DOHH2 (cell line): Measurements from ENCODE around the gene PRELID1.
"Not testable (repeated sequence)": the region's sequence is repeated elsewhere in the genome, so short reads cannot be mapped to it uniquely, and the experiment has no call there.

Experiments used
- H3F3A ChIP-seq: fragments of 200-600 bp; sonication (generic), shearing (Covaris generic); 2 replicates; pipeline ENCODE4 v1.6.0; 2016; ENCODE audit warnings: antibody characterized with exemption, mild to moderate bottlenecking; ENCODE audit not compliant: control insufficient read depth, insufficient read depth
- H3K27ac ChIP-seq: fragments of 200-600 bp; sonication (generic); 2 replicates; pipeline ENCODE4 v1.5.1; 2014; ENCODE audit warnings: low read depth, mild to moderate bottlenecking, low read length, moderate library complexity
- H3K27me3 ChIP-seq: fragments of 200-600 bp; sonication (generic); 2 replicates; pipeline ENCODE4 v1.6.1; 2014; ENCODE audit warnings: mild to moderate bottlenecking, low read length, mixed read lengths; ENCODE audit not compliant: control insufficient read depth
- H3K36me3 ChIP-seq: fragments of 200-600 bp; sonication (generic); 2 replicates; pipeline ENCODE4 v1.6.1; 2014; ENCODE audit warnings: mild to moderate bottlenecking, low read length, moderate library complexity, mixed read lengths; ENCODE audit not compliant: control insufficient read depth
- H3K4me1 ChIP-seq: fragments of 200-600 bp; sonication (generic); 2 replicates; pipeline ENCODE4 v1.6.1; 2014; ENCODE audit warnings: mild to moderate bottlenecking, low read length, mixed read lengths; ENCODE audit not compliant: control insufficient read depth
- H3K4me2 ChIP-seq: fragments of 200-600 bp; sonication (generic); 2 replicates; pipeline ENCODE4 v1.6.0; 2014; ENCODE audit warnings: mild to moderate bottlenecking, low read length, moderate library complexity
- H3K4me3 ChIP-seq: fragments of 200-600 bp; sonication (generic); 2 replicates; pipeline ENCODE4 v1.5.1; 2014; ENCODE audit warnings: mild to moderate bottlenecking, low read length, mixed read lengths
- H3K79me2 ChIP-seq: fragments of 200-600 bp; sonication (generic); 2 replicates; pipeline ENCODE4 v1.6.1; 2014; ENCODE audit warnings: mild to moderate bottlenecking, low read length, mixed read lengths; ENCODE audit not compliant: control insufficient read depth
- H3K9me2 ChIP-seq: fragments of 200-600 bp; sonication (generic); replicated peaks from 2 replicates; pipeline ENCODE4 v1.6.1; 2014; ENCODE audit warnings: mild to moderate bottlenecking, low read length, mixed read lengths; ENCODE audit not compliant: control insufficient read depth
- H3K9me3 ChIP-seq: fragments of 200-600 bp; sonication (generic); 2 replicates; pipeline ENCODE4 v1.6.1; 2014; ENCODE audit warnings: antibody characterized with exemption, low read length, mixed read lengths; ENCODE audit not compliant: control insufficient read depth, insufficient read depth
- H4K20me1 ChIP-seq: fragments of 200-600 bp; sonication (generic); 2 replicates; pipeline ENCODE4 v1.6.0; 2014; ENCODE audit warnings: low read depth, mild to moderate bottlenecking, antibody characterized with exemption, low read length, moderate library complexity; ENCODE audit not compliant: control insufficient read depth, insufficient read depth
- CTCF ChIP-seq: fragments of 200-600 bp; sonication (generic); IDR thresholded peaks from one replicate; pipeline ENCODE4 v1.5.1; 2014; ENCODE audit warnings: antibody characterized with exemption, mild to moderate bottlenecking, low read depth, low read length; ENCODE audit not compliant: poor library complexity, severe bottlenecking
- EZH2phosphoT487 ChIP-seq: fragments of 200-600 bp; sonication (generic); IDR thresholded peaks from 2 replicates; pipeline ENCODE4 v1.6.1; 2017; ENCODE audit warnings: borderline replicate concordance, mild to moderate bottlenecking, antibody characterized with exemption, low read length, moderate library complexity, mixed read lengths

The PRELID1 gene

GRCh38 chr5:177339107-177339638 lies 35.6 kb downstream of the PRELID1 start:
- TF ChIP-seq EZH2phosphoT487, result no peak
- Histone ChIP-seq H3K36me3 (peaks cover 77% of the 10 kb centered on the region), H3K4me2 (no peak overlapping the region), H3F3A (no peaks in the 10 kb centered on the region), H3K4me3 (no peak overlapping the region), H3K9me2 (no peaks in the 10 kb centered on the region), H4K20me1 (no peaks in the 10 kb centered on the region), H3K79me2 (peaks cover 50% of the 10 kb centered on the region), H3K27me3 (no peaks in the 10 kb centered on the region), H3K27ac (no peak overlapping the region), H3K4me1 (no peaks in the 10 kb centered on the region), H3K9me3 (no peaks in the 10 kb centered on the region)

DNA sequence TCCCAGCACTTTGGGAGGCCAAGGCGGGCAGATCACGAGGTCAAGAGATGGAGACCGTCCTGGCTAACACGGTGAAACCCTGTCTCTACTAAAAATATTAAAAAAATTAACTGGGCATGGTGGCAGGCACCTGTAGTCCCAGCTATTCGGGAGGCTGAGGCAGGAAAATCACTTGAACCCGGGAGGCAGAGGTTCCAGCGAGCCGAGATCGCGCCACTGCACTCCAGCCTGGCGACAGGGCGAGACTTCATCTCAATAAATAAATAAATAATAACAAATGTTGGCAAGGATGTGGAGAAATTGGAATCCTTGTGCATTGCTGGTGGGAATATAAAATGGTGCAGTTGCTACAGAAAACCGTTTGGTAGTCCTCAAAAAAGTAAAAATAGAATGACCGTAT lies 39.4 kb downstream of the PRELID1 start:
- H3K27me3 ChIP-seq, H3K4me1 ChIP-seq, H3K4me3 ChIP-seq, H3K4me2 ChIP-seq, H3K27ac ChIP-seq, H3K9me2 ChIP-seq, H3F3A ChIP-seq, H4K20me1 ChIP-seq, H3K9me3 ChIP-seq: not testable (repeated sequence)
- Histone ChIP-seq H3K79me2 (peaks cover 86% of the 10 kb centered on the region), H3K36me3 (peaks cover 61% of the 10 kb centered on the region)

GRCh38 chr5:177343777-177344176 lies 40.2 kb downstream of the PRELID1 start:
- no peaks in the 10 kb centered on the region for H3K27me3 ChIP-seq
- no peaks in the 10 kb centered on the region for H3K9me2 ChIP-seq
- TF ChIP-seq EZH2phosphoT487 (no peak), CTCF (no peak)
- H4K20me1 ChIP-seq, result peaks cover 4% of the 10 kb centered on the region; the same call in 1 of the 2 replicates
- peaks cover 7% of the 10 kb centered on the region for H3K4me1 ChIP-seq
- no peak overlapping the region for H3K4me3 ChIP-seq
- peaks cover 89% of the 10 kb centered on the region for H3K79me2 ChIP-seq
- H3K36me3 ChIP-seq, result peaks cover 57% of the 10 kb centered on the region
- H3K9me3 ChIP-seq, result no peaks in the 10 kb centered on the region
- no peak overlapping the region for H3K27ac ChIP-seq
- no peak overlapping the region for H3K4me2 ChIP-seq
- H3F3A ChIP-seq, result 0 out of 2 replicates have a peak, but pooled peaks cover 3% of the 10 kb centered on the region

DNA sequence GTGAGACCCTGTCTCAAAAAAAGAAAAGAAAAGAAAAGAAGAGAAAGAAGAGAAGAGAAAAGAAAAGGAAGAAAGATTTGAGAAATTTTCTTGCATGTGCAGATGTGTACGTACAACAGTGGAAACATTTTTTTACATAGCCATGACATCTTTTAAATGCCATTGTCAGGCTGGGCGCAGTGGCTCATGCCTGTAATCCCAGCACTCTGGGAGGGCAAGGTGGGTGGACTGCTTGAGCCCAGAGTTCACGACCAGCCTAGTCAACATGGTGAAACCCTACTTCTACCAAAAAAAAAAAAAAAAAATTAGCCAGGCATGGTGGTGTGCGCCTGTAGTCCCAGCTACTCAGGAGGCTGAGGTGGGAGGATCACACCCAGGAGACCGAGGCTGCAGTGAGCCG lies 41.3 kb downstream of the PRELID1 start:
- Histone ChIP-seq H3K4me1 (peaks cover 18% of the 10 kb centered on the region), H3K4me3 (no peak overlapping the region), H3K79me2 (peaks cover 89% of the 10 kb centered on the region), H3K9me2 (no peaks in the 10 kb centered on the region), H3K27me3 (no peaks in the 10 kb centered on the region), H3K9me3 (no peaks in the 10 kb centered on the region), H3K36me3 (peaks cover 58% of the 10 kb centered on the region), H4K20me1 (peaks cover 13% of the 10 kb centered on the region; the same call in 1 of the 2 replicates), H3K27ac (no peak overlapping the region), H3K4me2 (no peak overlapping the region), H3F3A (0 out of 2 replicates have a peak, but pooled peaks cover 3% of the 10 kb centered on the region)
- TF ChIP-seq CTCF (no peak), EZH2phosphoT487 (no peak)
